ENCODE measurements around the gene MPEG1. TPM values are rescaled to one million over a fixed set of nuclear protein-coding genes. Genes with fewer than 3 reads are reported as not detected.

The MPEG1 gene
- total RNA-seq, 1 donor from 2014 or later: 48.9 TPM

- ATAC-seq (no peak), DNase-seq (no peak)
- no peak for TF ChIP-seq CTCF (IDR thresholded peaks at IDR 0.05)
- no peaks in the 10 kb centered on the region for H3K36me3 ChIP-seq
- no peak overlapping the region for H3K4me3 ChIP-seq
- H3K27me3 ChIP-seq (ENCODE audit: low read depth): no peaks in the 10 kb centered on the region
- no peaks in the 10 kb centered on the region for H3K9me3 ChIP-seq
- peaks cover 51% of the 10 kb centered on the region for H3K4me1 ChIP-seq
- intact Hi-C loops (cut with DNase I): no loop called here
- H3K27ac ChIP-seq: no peak overlapping the region
Observed at GRCh38 chr11:59176330-59176729, 36.4 kb downstream of the MPEG1 start.

DNA sequence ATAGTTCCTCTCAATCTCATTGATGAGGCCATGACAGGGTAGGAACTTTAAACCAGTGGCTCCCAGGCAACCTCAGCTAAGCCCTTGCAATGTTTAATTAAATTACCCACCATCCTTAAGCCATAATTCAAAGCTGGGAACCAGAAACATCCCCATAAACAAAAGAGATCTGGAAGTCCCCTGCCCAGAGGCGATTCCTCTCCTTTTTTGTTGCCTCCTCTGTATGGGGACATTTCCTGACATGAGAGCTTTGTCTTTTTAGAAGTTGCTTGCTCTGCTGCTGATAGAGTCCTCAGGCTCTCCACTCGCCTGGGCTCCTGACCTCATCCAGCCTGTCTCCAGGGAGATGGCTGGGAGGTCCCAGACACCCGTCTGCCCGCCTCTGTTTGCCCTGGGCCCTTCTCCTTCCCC lies 37.6 kb downstream of the MPEG1 start:
- Histone ChIP-seq H3K4me3 (no peak overlapping the region), H3K27ac (peak overlapping the region; percentile 32), H3K27me3 (ENCODE audit: low read depth) (no peaks in the 10 kb centered on the region), H3K36me3 (no peaks in the 10 kb centered on the region), H3K4me1 (peaks cover 51% of the 10 kb centered on the region), H3K9me3 (no peaks in the 10 kb centered on the region)
- TF ChIP-seq CTCF (IDR thresholded peaks at IDR 0.05): no peak
- ATAC-seq: peak in 1 of 2 donors; percentile 39
- DNase-seq: peak; percentile 53
- intact Hi-C loops (cut with DNase I): no loop called here

GRCh38 chr11:59174664-59175033 lies 38.1 kb downstream of the MPEG1 start:
- no peak for ATAC-seq
- no peak overlapping the region for H3K4me3 ChIP-seq

DNA sequence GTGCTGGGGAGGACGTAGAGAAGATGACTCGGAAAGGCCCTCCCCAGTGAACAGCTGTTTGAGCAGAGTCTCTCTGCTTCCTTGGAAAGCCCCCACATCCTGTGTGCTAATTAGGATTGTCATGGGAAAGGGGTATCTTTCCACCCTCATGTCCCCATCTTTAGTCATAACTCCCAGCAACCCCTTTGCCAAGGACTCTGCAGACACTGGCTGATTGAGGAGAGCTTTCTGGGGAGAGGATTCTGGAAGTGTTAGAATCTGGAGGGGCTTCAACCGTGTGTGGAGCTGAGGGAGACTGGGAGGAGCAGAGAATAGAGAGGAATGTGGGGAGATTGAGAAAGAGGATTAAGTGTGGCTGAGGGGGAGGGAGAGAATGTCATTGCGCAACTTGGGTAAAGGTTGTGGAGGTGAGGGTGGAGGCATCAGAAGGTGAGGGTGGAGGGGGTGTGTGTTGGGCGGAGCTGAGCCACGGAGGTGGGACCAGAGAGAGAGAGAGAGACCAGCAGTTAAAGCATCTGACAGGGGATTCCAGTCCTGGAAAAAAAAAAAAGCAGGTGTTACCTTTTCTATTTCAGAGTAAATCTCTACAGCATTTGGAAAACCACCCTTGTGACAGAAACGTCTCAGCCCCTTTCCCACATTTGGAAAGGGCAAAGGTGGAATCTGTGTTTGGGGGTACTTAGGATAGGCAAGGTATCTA lies 38.6 kb downstream of the MPEG1 start:
- Histone ChIP-seq H3K4me1 (peaks cover 50% of the 10 kb centered on the region), H3K4me3 (peak overlapping the region; percentile 75), H3K27ac (peak overlapping the region; percentile 79), H3K36me3 (no peaks in the 10 kb centered on the region), H3K27me3 (ENCODE audit: low read depth) (no peaks in the 10 kb centered on the region), H3K9me3 (no peaks in the 10 kb centered on the region)
- ATAC-seq (peak; percentile 77 to 82), DNase-seq (peak; percentile 80)
- intact Hi-C loops (cut with DNase I): loop anchor here (5.0 kb wide), 1 partner anchor 33 kb away; no protein-coding TSS in a partner anchor
- no peak for TF ChIP-seq CTCF (IDR thresholded peaks at IDR 0.05)

More at GRCh38 chr11:59174664-59175033, 38.1 kb downstream of the MPEG1 start:
- no peak for TF ChIP-seq CTCF (IDR thresholded peaks at IDR 0.05)
- Histone ChIP-seq H3K36me3 (no peaks in the 10 kb centered on the region), H3K27me3 (ENCODE audit: low read depth) (no peaks in the 10 kb centered on the region), H3K9me3 (no peaks in the 10 kb centered on the region), H3K27ac (peak overlapping the region; percentile 32), H3K4me1 (peaks cover 51% of the 10 kb centered on the region)
- intact Hi-C loops (cut with DNase I): loop anchor here (5.0 kb wide), 1 partner anchor 33 kb away; no protein-coding TSS in a partner anchor
- DNase-seq: no peak

- peak; percentile 16 to 35 for ATAC-seq
Observed at GRCh38 chr11:59173080-59173963, 39.4 kb downstream of the MPEG1 start.

More at GRCh38 chr11:59173080-59173963, 39.4 kb downstream of the MPEG1 start:
- Histone ChIP-seq H3K36me3 (no peaks in the 10 kb centered on the region), H3K27me3 (ENCODE audit: low read depth) (no peaks in the 10 kb centered on the region), H3K4me3 (peak overlapping the region; percentile 75), H3K9me3 (no peaks in the 10 kb centered on the region), H3K4me1 (peaks cover 42% of the 10 kb centered on the region), H3K27ac (peak overlapping the region; percentile 79)
- TF ChIP-seq CTCF (IDR thresholded peaks at IDR 0.05): no peak
- intact Hi-C loops (cut with DNase I): loop anchor here (5.0 kb wide), 1 partner anchor 34 kb away; no protein-coding TSS in a partner anchor
- DNase-seq: peak; percentile 64

Measured in lower lobe of right lung (tissue), 2 donors.